ENCODE results near the gene PKIG.
A peak's percentile ranks its signal among the peaks of the same experiment; 100 is the strongest.

The PKIG gene

DNA sequence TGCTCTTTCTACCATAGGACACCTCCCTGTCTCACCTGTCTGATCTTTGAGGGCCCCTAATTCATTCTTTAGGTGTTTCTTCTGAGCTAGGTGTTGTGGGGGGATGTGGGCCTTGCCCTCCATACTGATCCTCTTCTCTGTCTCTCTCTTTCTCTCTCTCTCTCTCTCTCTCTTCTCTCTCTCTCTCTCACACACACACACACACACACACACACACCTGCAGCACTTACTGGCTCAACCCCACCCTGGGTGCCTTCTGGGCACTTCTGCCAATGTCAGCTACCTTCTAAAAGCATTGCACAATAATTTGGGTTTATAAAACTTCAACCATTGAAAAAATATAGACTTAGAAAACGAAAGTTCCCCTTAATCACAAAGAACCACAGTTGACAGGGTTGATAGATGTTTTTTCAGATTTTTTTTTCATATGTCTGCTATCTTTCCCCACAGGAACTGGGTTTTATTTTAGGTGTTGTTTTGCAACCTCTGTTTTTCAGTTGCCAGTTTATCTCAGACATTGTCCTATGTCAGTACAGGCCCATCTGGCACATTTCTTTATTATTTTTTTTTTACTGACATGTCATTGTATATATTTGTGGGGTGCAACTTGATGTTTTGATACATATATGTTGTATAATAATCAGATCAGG lies 28.1 kb downstream of the PKIG start:
- TF ChIP-seq, protein P1, sequence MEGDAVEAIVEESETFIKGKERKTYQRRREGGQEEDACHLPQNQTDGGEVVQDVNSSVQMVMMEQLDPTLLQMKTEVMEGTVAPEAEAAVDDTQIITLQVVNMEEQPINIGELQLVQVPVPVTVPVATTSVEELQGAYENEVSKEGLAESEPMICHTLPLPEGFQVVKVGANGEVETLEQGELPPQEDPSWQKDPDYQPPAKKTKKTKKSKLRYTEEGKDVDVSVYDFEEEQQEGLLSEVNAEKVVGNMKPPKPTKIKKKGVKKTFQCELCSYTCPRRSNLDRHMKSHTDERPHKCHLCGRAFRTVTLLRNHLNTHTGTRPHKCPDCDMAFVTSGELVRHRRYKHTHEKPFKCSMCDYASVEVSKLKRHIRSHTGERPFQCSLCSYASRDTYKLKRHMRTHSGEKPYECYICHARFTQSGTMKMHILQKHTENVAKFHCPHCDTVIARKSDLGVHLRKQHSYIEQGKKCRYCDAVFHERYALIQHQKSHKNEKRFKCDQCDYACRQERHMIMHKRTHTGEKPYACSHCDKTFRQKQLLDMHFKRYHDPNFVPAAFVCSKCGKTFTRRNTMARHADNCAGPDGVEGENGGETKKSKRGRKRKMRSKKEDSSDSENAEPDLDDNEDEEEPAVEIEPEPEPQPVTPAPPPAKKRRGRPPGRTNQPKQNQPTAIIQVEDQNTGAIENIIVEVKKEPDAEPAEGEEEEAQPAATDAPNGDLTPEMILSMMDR (IDR thresholded peaks at IDR 0.05; ENCODE audit: insufficient read depth, low read length) = no peak
- TF ChIP-seq POLR2AphosphoS5 (IDR thresholded peaks at IDR 0.05; ENCODE audit: low read depth) (no peak), SPI1 (IDR thresholded peaks at IDR 0.05; ENCODE audit: borderline replicate concordance, low read depth) (no peak), GABPA (IDR thresholded peaks at IDR 0.05; ENCODE audit: low read depth) (no peak)
- TF ChIP-seq, protein P2, sequence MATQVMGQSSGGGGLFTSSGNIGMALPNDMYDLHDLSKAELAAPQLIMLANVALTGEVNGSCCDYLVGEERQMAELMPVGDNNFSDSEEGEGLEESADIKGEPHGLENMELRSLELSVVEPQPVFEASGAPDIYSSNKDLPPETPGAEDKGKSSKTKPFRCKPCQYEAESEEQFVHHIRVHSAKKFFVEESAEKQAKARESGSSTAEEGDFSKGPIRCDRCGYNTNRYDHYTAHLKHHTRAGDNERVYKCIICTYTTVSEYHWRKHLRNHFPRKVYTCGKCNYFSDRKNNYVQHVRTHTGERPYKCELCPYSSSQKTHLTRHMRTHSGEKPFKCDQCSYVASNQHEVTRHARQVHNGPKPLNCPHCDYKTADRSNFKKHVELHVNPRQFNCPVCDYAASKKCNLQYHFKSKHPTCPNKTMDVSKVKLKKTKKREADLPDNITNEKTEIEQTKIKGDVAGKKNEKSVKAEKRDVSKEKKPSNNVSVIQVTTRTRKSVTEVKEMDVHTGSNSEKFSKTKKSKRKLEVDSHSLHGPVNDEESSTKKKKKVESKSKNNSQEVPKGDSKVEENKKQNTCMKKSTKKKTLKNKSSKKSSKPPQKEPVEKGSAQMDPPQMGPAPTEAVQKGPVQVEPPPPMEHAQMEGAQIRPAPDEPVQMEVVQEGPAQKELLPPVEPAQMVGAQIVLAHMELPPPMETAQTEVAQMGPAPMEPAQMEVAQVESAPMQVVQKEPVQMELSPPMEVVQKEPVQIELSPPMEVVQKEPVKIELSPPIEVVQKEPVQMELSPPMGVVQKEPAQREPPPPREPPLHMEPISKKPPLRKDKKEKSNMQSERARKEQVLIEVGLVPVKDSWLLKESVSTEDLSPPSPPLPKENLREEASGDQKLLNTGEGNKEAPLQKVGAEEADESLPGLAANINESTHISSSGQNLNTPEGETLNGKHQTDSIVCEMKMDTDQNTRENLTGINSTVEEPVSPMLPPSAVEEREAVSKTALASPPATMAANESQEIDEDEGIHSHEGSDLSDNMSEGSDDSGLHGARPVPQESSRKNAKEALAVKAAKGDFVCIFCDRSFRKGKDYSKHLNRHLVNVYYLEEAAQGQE (IDR thresholded peaks at IDR 0.05; ENCODE audit: insufficient replicate concordance, low read depth) = no peak
- H3K27ac ChIP-seq (replicated peaks) = peak overlapping the region; percentile 38

DNA sequence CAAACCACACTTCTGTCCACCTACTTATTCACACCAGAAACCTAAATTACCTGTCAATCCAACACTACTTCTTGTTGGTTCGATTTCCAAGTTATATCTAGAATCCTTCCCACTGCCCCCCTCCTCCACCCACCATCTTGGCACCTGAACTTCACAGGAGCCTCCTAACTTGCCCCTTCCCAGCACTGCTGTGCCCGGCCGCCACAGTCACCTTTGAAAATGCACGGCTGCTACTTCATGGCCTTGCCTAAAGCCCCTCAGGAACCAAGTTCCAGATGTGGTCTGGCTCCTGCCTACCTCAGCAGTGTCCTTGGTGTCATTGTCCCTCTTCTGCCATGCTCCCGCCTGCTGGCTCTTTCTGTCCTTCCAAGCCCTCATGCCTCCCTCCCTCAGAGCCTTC lies 31.2 kb downstream of the PKIG start:
- Histone ChIP-seq H3K4me3 (replicated peaks; ENCODE audit: insufficient read depth, low read length) (no peak overlapping the region), H3K27ac (replicated peaks) (no peak overlapping the region), H3K27me3 (ENCODE audit: insufficient read depth, poor library complexity, severe bottlenecking) (no peaks in the 10 kb centered on the region)
- DNase-seq (ENCODE audit: low read depth in 1 of 2, low spot score in 1 of 2) = no peak
- 0 out of 2 replicates have a peak, but pooled peaks have one; percentile 12 for TF ChIP-seq POLR2AphosphoS5 (IDR thresholded peaks at IDR 0.05; ENCODE audit: low read depth)
- TF ChIP-seq GABPA (IDR thresholded peaks at IDR 0.05; ENCODE audit: low read depth) = no peak

More for the DNA sequence above, 28.1 kb downstream of the PKIG start:
- DNase-seq (ENCODE audit: low read depth in 1 of 2, low spot score in 1 of 2) = peak in 1 of 2 experiments; percentile 25
- Histone ChIP-seq H3K27me3 (ENCODE audit: insufficient read depth, poor library complexity, severe bottlenecking) (no peaks in the 10 kb centered on the region), H3K4me3 (replicated peaks; ENCODE audit: insufficient read depth, low read length) (no peak overlapping the region)

DNA sequence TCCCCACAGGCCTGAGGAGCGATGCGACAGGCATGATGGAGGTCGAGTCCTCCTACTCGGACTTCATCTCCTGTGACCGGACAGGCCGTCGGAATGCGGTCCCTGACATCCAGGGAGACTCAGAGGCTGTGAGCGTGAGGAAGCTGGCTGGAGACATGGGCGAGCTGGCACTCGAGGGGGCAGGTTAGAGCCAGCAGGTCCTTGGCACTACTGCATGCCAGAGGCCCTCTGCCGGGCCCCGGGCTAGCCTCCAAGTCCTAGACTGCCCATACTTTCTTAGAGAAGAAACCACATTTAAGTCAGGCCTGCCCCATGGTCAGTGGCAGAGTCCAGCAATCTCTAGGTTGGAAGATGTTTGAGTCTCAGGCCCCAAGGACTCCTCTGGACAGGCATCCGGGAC lies 32.1 kb downstream of the PKIG start:
- TF ChIP-seq, protein P1 (IDR thresholded peaks at IDR 0.05; ENCODE audit: insufficient read depth, low read length) = no peak
- TF ChIP-seq SPI1 (IDR thresholded peaks at IDR 0.05; ENCODE audit: borderline replicate concordance, low read depth) (no peak), GABPA (IDR thresholded peaks at IDR 0.05; ENCODE audit: low read depth) (no peak), POLR2AphosphoS5 (IDR thresholded peaks at IDR 0.05; ENCODE audit: low read depth) (no peak)
- TF ChIP-seq, protein P2 (IDR thresholded peaks at IDR 0.05; ENCODE audit: insufficient replicate concordance, low read depth) = no peak
- Histone ChIP-seq H3K27me3 (ENCODE audit: insufficient read depth, poor library complexity, severe bottlenecking) (no peaks in the 10 kb centered on the region), H3K27ac (replicated peaks) (no peak overlapping the region), H3K4me3 (replicated peaks; ENCODE audit: insufficient read depth, low read length) (no peak overlapping the region)
- DNase-seq (ENCODE audit: low read depth in 1 of 2, low spot score in 1 of 2) = no peak

DNA sequence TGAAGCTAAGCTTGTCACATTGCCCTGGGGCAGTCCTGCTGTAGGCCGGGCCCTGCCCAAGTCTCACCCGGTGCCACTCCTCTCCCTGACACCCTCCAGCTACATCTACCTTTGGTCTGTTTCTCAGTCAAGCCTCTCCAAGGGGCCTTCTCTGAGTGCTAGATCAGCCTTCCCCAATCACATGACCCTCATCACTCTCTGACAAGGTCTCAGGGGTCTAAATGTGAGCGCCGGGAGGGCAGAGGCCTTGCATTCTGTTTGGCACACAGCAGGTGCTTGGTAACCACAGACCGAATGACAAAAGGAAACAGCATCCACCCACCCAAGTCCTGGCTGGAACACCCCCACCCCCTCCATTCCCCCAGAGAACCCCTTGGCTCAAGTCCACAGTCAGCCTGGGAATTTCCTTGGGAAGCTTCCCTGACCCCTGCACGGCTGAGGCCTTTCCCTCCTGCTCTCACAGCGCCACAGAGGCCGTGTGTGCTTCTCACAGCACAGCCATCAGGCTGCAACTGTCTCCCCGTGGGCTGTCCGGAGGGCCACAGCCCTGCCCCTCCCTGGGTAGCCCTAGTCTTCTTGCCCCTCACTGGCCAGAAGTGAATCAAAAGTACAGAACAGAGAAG lies 32.9 kb downstream of the PKIG start:
- H3K27ac ChIP-seq (replicated peaks) = no peak overlapping the region
- no peak for DNase-seq (ENCODE audit: low read depth in 1 of 2, low spot score in 1 of 2)
- TF ChIP-seq, protein P1 (IDR thresholded peaks at IDR 0.05; ENCODE audit: insufficient read depth, low read length) = no peak
- TF ChIP-seq GABPA (IDR thresholded peaks at IDR 0.05; ENCODE audit: low read depth) (no peak), SPI1 (IDR thresholded peaks at IDR 0.05; ENCODE audit: borderline replicate concordance, low read depth) (no peak), POLR2AphosphoS5 (IDR thresholded peaks at IDR 0.05; ENCODE audit: low read depth) (no peak)
- TF ChIP-seq, protein P2 (IDR thresholded peaks at IDR 0.05; ENCODE audit: insufficient replicate concordance, low read depth) = no peak
- no peaks in the 10 kb centered on the region for H3K27me3 ChIP-seq (ENCODE audit: insufficient read depth, poor library complexity, severe bottlenecking)
- no peak overlapping the region for H3K4me3 ChIP-seq (replicated peaks; ENCODE audit: insufficient read depth, low read length)

All from HL-60 (cell line).